PC-9 (cell line): Measurements from ENCODE around the gene CLN6.

Experiments used
- CTCF ChIP-seq: fragments of 200-600 bp; sonication (generic); conservative IDR thresholded peaks from 2 replicates; pipeline ENCODE4 v1.6.1; 2017; ENCODE audit warnings: mixed run types, antibody characterized with exemption, mild to moderate bottlenecking, moderate library complexity
- EZH2 ChIP-seq: fragments of 200-600 bp; sonication (generic); IDR thresholded peaks from 2 replicates; pipeline ENCODE4 v1.8.0; 2017; ENCODE audit warnings: antibody characterized with exemption, low read depth

GRCh38 chr15:68214838-68215254 is 14.7 kb downstream of the CLN6 start:
- TF ChIP-seq CTCF (no peak), EZH2 (no peak)
